CD14-positive monocyte (primary cell): ENCODE data around the gene MACROD2. TPM values are rescaled to one million over a fixed set of nuclear protein-coding genes. Genes with fewer than 3 reads are reported as not detected.

Experiments
- DNase-seq, 3 donors: peaks; one replicate each; pipeline ENCODE4 v3.0.0-alpha.2; 2011 to 2022
- H2AFZ ChIP-seq: 2 replicates; pipeline ENCODE4 v1.6.0; 2012; ENCODE audit warnings: mild to moderate bottlenecking, low read depth, low read length, inconsistent platforms; ENCODE audit not compliant: insufficient read depth, poor library complexity, severe bottlenecking
- H3K27ac ChIP-seq, 2 donors: 1 replicate in 1 of 2; 2 replicates in 1 of 2; pipeline ENCODE4 v1.5.1; 2012 to 2013; ENCODE audit warnings: low read length in 2 of 2, control low read depth in 1 of 2, inconsistent platforms in 1 of 2, low read depth in 1 of 2, mild to moderate bottlenecking in 1 of 2
- H3K27me3 ChIP-seq, 2 donors: one replicate each; pipeline versions ENCODE4 v1.6.0 to v1.6.1; 2011 to 2013; ENCODE audit warnings: low read length in 2 of 2; ENCODE audit not compliant: control insufficient read depth in 2 of 2, insufficient read depth in 2 of 2
- H3K36me3 ChIP-seq, 2 donors: replicated peaks in 1 of 2; 1 replicate in 1 of 2; 2 replicates in 1 of 2; pipeline versions ENCODE4 v1.5.1 to v1.6.1; 2012 to 2013; ENCODE audit warnings: low read length in 2 of 2, control low read depth in 1 of 2, inconsistent platforms in 1 of 2, mild to moderate bottlenecking in 1 of 2; ENCODE audit not compliant: insufficient read depth in 2 of 2, control insufficient read depth in 1 of 2
- H3K4me1 ChIP-seq, 2 donors: 1 replicate in 1 of 2; 2 replicates in 1 of 2; pipeline versions ENCODE4 v1.5.1 to v1.6.1; 2012 to 2013; ENCODE audit warnings: low read length in 2 of 2, control low read depth in 1 of 2, inconsistent platforms in 1 of 2, mild to moderate bottlenecking in 1 of 2, moderate library complexity in 1 of 2; ENCODE audit not compliant: insufficient read depth in 2 of 2, control insufficient read depth in 1 of 2
- H3K4me2 ChIP-seq: replicated peaks from 2 replicates; pipeline ENCODE3; 2012; ENCODE audit warnings: low read length, moderate library complexity, mild to moderate bottlenecking; ENCODE audit not compliant: poor library complexity, severe bottlenecking; ENCODE audit errors: extremely low read depth
- H3K4me3 ChIP-seq, 3 experiments: fragments of 200-600 bp in 1 of 3; sonication (generic) in 1 of 3; replicated peaks in 1 of 3; 1 replicate in 2 of 3; 2 replicates in 1 of 3; pipeline ENCODE4 v1.5.1; 2011 to 2013; ENCODE audit warnings: low read length in 3 of 3, mild to moderate bottlenecking in 3 of 3, control low read depth in 2 of 3, low read depth in 2 of 3, inconsistent platforms in 1 of 3, moderate library complexity in 1 of 3
- H3K79me2 ChIP-seq: 2 replicates; pipeline ENCODE4 v1.6.0; 2012; ENCODE audit warnings: mild to moderate bottlenecking, control low read depth, inconsistent platforms, low read length, moderate library complexity; ENCODE audit not compliant: insufficient read depth
- H3K9ac ChIP-seq: 2 replicates; pipeline ENCODE4 v1.6.0; 2017; ENCODE audit warnings: low read length, mild to moderate bottlenecking; ENCODE audit not compliant: insufficient read depth, poor library complexity, severe bottlenecking
- H3K9me3 ChIP-seq, 2 donors: replicated peaks in 1 of 2; 1 replicate in 1 of 2; 2 replicates in 1 of 2; pipeline versions ENCODE4 v1.5.1 to v1.6.1; 2012 to 2013; ENCODE audit warnings: low read length in 2 of 2, control low read depth in 1 of 2; ENCODE audit not compliant: control insufficient read depth in 1 of 2, insufficient read depth in 1 of 2
- H4K20me1 ChIP-seq: 2 replicates; pipeline ENCODE4 v1.6.0; 2012; ENCODE audit warnings: mild to moderate bottlenecking, low read length, control low read depth, moderate library complexity; ENCODE audit not compliant: insufficient read depth
- H3K27ac Mint-ChIP-seq, 7 donors: one replicate each; pipeline ENCODE4 v1.8.0; 2020; ENCODE audit warnings: mild to moderate bottlenecking in 7 of 7, mixed read lengths in 7 of 7, moderate library complexity in 6 of 7, inconsistent platforms in 2 of 7
- H3K27me3 Mint-ChIP-seq, 3 donors: one replicate each; pipeline ENCODE4 v1.8.0; 2021 to 2022; ENCODE audit warnings: low read depth in 3 of 3, mild to moderate bottlenecking in 3 of 3, mixed read lengths in 3 of 3, moderate library complexity in 3 of 3, inconsistent platforms in 1 of 3
- H3K36me3 Mint-ChIP-seq, 2 donors: one replicate each; pipeline ENCODE4 v1.8.0; 2020; ENCODE audit warnings: mixed read lengths in 2 of 2, inconsistent platforms in 1 of 2, mild to moderate bottlenecking in 1 of 2
- H3K4me1 Mint-ChIP-seq: one replicate; pipeline ENCODE4 v1.8.0; 2020; ENCODE audit warnings: mild to moderate bottlenecking, mixed read lengths
- H3K4me3 Mint-ChIP-seq, 2 donors: one replicate each; pipeline ENCODE4 v1.8.0; 2020; ENCODE audit warnings: mild to moderate bottlenecking in 2 of 2, mixed read lengths in 2 of 2, moderate library complexity in 1 of 2
- H3K9me3 Mint-ChIP-seq, 7 donors: one replicate each; pipeline ENCODE4 v1.8.0; 2020 to 2022; ENCODE audit warnings: mixed read lengths in 7 of 7, mild to moderate bottlenecking in 6 of 7, moderate library complexity in 6 of 7, inconsistent platforms in 2 of 7
- CTCF ChIP-seq: fragments of 200-600 bp; IDR thresholded peaks from one replicate; pipeline ENCODE4 v1.8.0; 2022; ENCODE audit warnings: antibody characterized with exemption, mild to moderate bottlenecking
- WGBS: methylation state at CpG from one replicate; pipeline ENCODE4 v1.1.5; 2013; ENCODE audit warnings: missing lambda C conversion rate; ENCODE audit not compliant: insufficient coverage; 5-methylcytosine and 5-hydroxymethylcytosine counted together
- intact Hi-C, 2 donors: fragments of 100-400 bp; cut with micrococcal nuclease; formaldehyde crosslinking; loops; one replicate each; pipeline versions ENCODE4 v1.15.0 to v1.15.1; 2023
- polyA plus RNA-seq, 3 donors: library from polyadenylated mRNA; depleted of rRNA in 1 of 3; unstranded in 2 of 3; stranded (reverse) in 1 of 3; fragments of 300-500 nt in 2 of 3; fragments of >200 nt in 1 of 3; fragmentation: Illumina TruSeq in 2 of 3; gene quantifications; 1 replicate in 2 of 3; 2 replicates in 1 of 3; pipeline ENCODE4 v1.2.3, GENCODE V29; 2012 to 2021

MACROD2 gene
- polyA plus RNA-seq, 3 donors, result 0.23 TPM; not detected in 2

GRCh38 chr20:15814360-15814759, 1819.0 kb downstream of the MACROD2 start:
- H3K4me1 Mint-ChIP-seq, result no peaks in the 10 kb centered on the region
- H3K27me3 ChIP-seq, result no peaks in the 10 kb centered on the region
- no peak overlapping the region for H2AFZ ChIP-seq
- intact Hi-C loops, result no loop called here
- no peak overlapping the region for H3K9ac ChIP-seq
- H3K27me3 Mint-ChIP-seq, result peaks cover 1 to 2% (median 2%) of the 10 kb centered on the region in 3 donors
- no peak overlapping the region for H3K27ac Mint-ChIP-seq
- H4K20me1 ChIP-seq, result no peaks in the 10 kb centered on the region
- peaks cover 0 to 2% of the 10 kb centered on the region in 2 donors for H3K9me3 ChIP-seq
- no peak overlapping the region for H3K4me2 ChIP-seq
- DNase-seq, result no peak
- no peak for TF ChIP-seq CTCF
- H3K79me2 ChIP-seq, result no peaks in the 10 kb centered on the region
- H3K4me1 ChIP-seq, result no peaks in the 10 kb centered on the region
- no peak overlapping the region for H3K4me3 ChIP-seq
- H3K27ac ChIP-seq, result no peak overlapping the region
- H3K9me3 Mint-ChIP-seq, result peaks cover 0 to 7% (median 3%) of the 10 kb centered on the region in 7 donors
- H3K36me3 ChIP-seq, result no peaks in the 10 kb centered on the region
- H3K36me3 Mint-ChIP-seq, result no peaks in the 10 kb centered on the region
- no peak overlapping the region for H3K4me3 Mint-ChIP-seq

- no CpG with 5 or more reads among the region's 2 CpGs for WGBS
- no peak overlapping the region for H3K27ac Mint-ChIP-seq
- peaks cover 0 to 7% (median 2%) of the 10 kb centered on the region in 7 donors for H3K9me3 Mint-ChIP-seq
Measured at GRCh38 chr20:15814911-15815310, 1819.6 kb downstream of the MACROD2 start.

More at GRCh38 chr20:15814911-15815310, 1819.6 kb downstream of the MACROD2 start:
- no peak for TF ChIP-seq CTCF
- no peak overlapping the region for H3K27ac ChIP-seq
- no peak overlapping the region for H3K9ac ChIP-seq
- no peaks in the 10 kb centered on the region for H3K9me3 ChIP-seq
- no peak for DNase-seq
- H4K20me1 ChIP-seq, result no peaks in the 10 kb centered on the region
- no peaks in the 10 kb centered on the region for H3K27me3 ChIP-seq
- intact Hi-C loops, result no loop called here
- H3K4me2 ChIP-seq, result no peak overlapping the region
- Mint-ChIP-seq H3K27me3 (peaks cover 1 to 2% (median 2%) of the 10 kb centered on the region in 3 donors), H3K4me3 (no peak overlapping the region), H3K4me1 (no peaks in the 10 kb centered on the region), H3K36me3 (no peaks in the 10 kb centered on the region)
- H3K4me3 ChIP-seq, result no peak overlapping the region
- no peak overlapping the region for H2AFZ ChIP-seq
- H3K4me1 ChIP-seq, result no peaks in the 10 kb centered on the region
- no peaks in the 10 kb centered on the region for H3K79me2 ChIP-seq
- H3K36me3 ChIP-seq, result no peaks in the 10 kb centered on the region
